Measurements from ENCODE around the gene NHLH2.

NHLH2 gene

GRCh38 chr1:115796897-115797296 lies 44.0 kb downstream of the NHLH2 start:
- DNase-seq: no peak

- DNase-seq: no peak
Measured at GRCh38 chr1:115796036-115796435, 44.9 kb downstream of the NHLH2 start.

- DNase-seq: no peak
Measured at GRCh38 chr1:115794976-115795639, 45.8 kb downstream of the NHLH2 start.

GRCh38 chr1:115793162-115793561 lies 47.8 kb downstream of the NHLH2 start:
- no peak for DNase-seq

- no peak for DNase-seq
Measured at GRCh38 chr1:115791816-115792215, 49.1 kb downstream of the NHLH2 start.

GRCh38 chr1:115790846-115791245 lies 50.1 kb downstream of the NHLH2 start:
- no peak for DNase-seq

GRCh38 chr1:115790356-115790755 lies 50.6 kb downstream of the NHLH2 start:
- no peak for DNase-seq
